Body of pancreas (tissue), 4 donors: ENCODE data around the gene RP9. TPM values are rescaled to one million over a fixed set of nuclear protein-coding genes. Genes with fewer than 3 reads are reported as not detected.

Experiments used
- ATAC-seq: fragments of 150-250 bp; one replicate; pipeline ENCODE4 v1.9.1; 2016
- DNase-seq, 4 donors: peaks; one replicate each; pipeline ENCODE4 v3.0.0-alpha.2; 2019
- H3K27ac ChIP-seq, 4 donors: fragments of 200-600 bp; sonication (generic); 1 replicate in 3 of 4; 2 replicates in 1 of 4; pipeline versions ENCODE4 v1.5.1 to v1.6.1; 2016 to 2019; ENCODE audit warnings: mild to moderate bottlenecking in 1 of 4, mixed read lengths in 1 of 4, moderate library complexity in 1 of 4
- H3K27me3 ChIP-seq, 2 donors: fragments of 200-600 bp; sonication (generic); one replicate each; pipeline ENCODE4 v1.6.0; 2016; ENCODE audit warnings: mild to moderate bottlenecking in 1 of 2
- H3K36me3 ChIP-seq, 2 donors: fragments of 200-600 bp; sonication (generic); replicated peaks in 1 of 2; 2 replicates each; pipeline ENCODE4 v1.5.1; 2016; ENCODE audit warnings: low read depth in 2 of 2; ENCODE audit not compliant: insufficient read depth in 1 of 2
- H3K4me1 ChIP-seq: fragments of 200-600 bp; sonication (generic); one replicate; pipeline ENCODE4 v1.6.0; 2016
- H3K4me3 ChIP-seq, 2 donors: fragments of 200-600 bp; sonication (generic); 1 replicate in 1 of 2; 2 replicates in 1 of 2; pipeline ENCODE4 v1.5.1; 2016 to 2019
- H3K9me3 ChIP-seq, 3 donors: fragments of 200-600 bp; sonication (generic); 1 replicate in 2 of 3; 2 replicates in 1 of 3; pipeline ENCODE4 v1.5.1; 2016
- CTCF ChIP-seq, 7 experiments: fragments of 450-650 bp in 4 of 7; fragments of 200-600 bp in 3 of 7; sonication (generic) in 3 of 7; IDR thresholded peaks; one replicate each; pipeline ENCODE4 v1.5.1; 2016 to 2019; ENCODE audit warnings: antibody characterized with exemption in 7 of 7
- POLR2A ChIP-seq, 3 donors: fragments of 450-650 bp; IDR thresholded peaks; one replicate each; pipeline ENCODE4 v1.6.1; 2016; ENCODE audit warnings: antibody characterized with exemption in 3 of 3, mild to moderate bottlenecking in 2 of 3
- WGBS, 2 donors: methylation state at CpG; one replicate each; pipeline ENCODE4 v1.1.5; 2017; 5-methylcytosine and 5-hydroxymethylcytosine counted together
- intact Hi-C: fragments of 100-400 bp; cut with DNase I; formaldehyde crosslinking; loops from one replicate; pipeline ENCODE4 v1.15.1; 2023
- total RNA-seq, 2 donors: library from RNA; depleted of rRNA; stranded (reverse); fragments of >200 nt; gene quantifications; one replicate each; pipeline ENCODE4 v1.1.0, GENCODE V29; 2016

Gene RP9
- total RNA-seq, 2 donors from 2014 or later: 5.2 to 9.6 TPM

GRCh38 chr7:33062023-33062781 lies 47.0 kb downstream of the RP9 start, which contains the start of gene NT5C3A:
Gene NT5C3A, minus strand, starts transcription at chr7:33062776. Its CDS starts 71 bp downstream, at chr7:33062705.
- Histone ChIP-seq H3K4me1 (peaks cover 23% of the 10 kb centered on the region), H3K9me3 (peaks cover 0 to 3% (median 0%) of the 10 kb centered on the region in 3 donors), H3K36me3 (no peaks in the 10 kb centered on the region), H3K27me3 (no peaks in the 10 kb centered on the region), H3K27ac (peak within 1 kb of the TSS; percentile 84 to 91 (median 88)), H3K4me3 (peak within 1 kb of the TSS; percentile 79 to 98)
- intact Hi-C loops: no loop called here
- ATAC-seq (peak; percentile 37), DNase-seq (peak; percentile 37 to 62 (median 55))
- peak; percentile 52 to 66 (median 63) for TF ChIP-seq POLR2A (IDR thresholded peaks at IDR 0.05)
- peak in 1 of 7 experiments; percentile 21 for TF ChIP-seq CTCF (IDR thresholded peaks at IDR 0.05)
- WGBS, 2 donors: 0% methylated on average over 9 to 66 of the region's 66 CpGs

GRCh38 chr7:33061282-33061937 lies 47.8 kb downstream of the RP9 start:
- Histone ChIP-seq H3K9me3 (peaks cover 0 to 3% (median 0%) of the 10 kb centered on the region in 3 donors), H3K27me3 (no peaks in the 10 kb centered on the region), H3K4me1 (peaks cover 23% of the 10 kb centered on the region), H3K4me3 (peak overlapping the region; percentile 79 to 98), H3K36me3 (no peaks in the 10 kb centered on the region), H3K27ac (peak overlapping the region in 3 of 4 donors; percentile 87 to 91 (median 88))
- DNase-seq (no peak), ATAC-seq (no peak)
- WGBS, 2 donors: 10 to 16% methylated on average over 8 of the region's 8 CpGs
- TF ChIP-seq CTCF (IDR thresholded peaks at IDR 0.05) (no peak), POLR2A (IDR thresholded peaks at IDR 0.05) (no peak)
- intact Hi-C loops: no loop called here

DNA sequence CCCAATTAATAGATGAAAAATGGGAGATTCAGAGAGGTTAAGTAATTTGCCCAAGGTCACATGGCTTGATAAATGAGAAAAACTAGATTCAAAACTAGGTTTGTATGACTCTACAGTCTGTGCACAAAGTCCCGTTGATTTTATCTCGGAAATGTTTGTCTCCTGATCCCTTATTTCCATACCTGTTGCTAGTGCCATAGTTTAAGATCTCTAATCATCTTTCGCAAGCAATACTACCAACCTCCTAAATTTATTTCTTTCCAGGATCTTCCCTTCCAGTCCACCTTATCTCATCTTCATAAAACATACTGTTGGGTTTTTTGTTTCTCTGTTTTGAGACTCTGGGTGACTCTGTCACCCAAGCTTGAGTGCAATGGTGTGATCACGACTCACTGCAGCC lies 49.6 kb downstream of the RP9 start:
- ATAC-seq (no peak), DNase-seq (no peak)
- Histone ChIP-seq H3K4me3 (no peak overlapping the region), H3K4me1 (peaks cover 36% of the 10 kb centered on the region), H3K27me3 (no peaks in the 10 kb centered on the region), H3K9me3 (no peaks in the 10 kb centered on the region), H3K36me3 (no peaks in the 10 kb centered on the region), H3K27ac (no peak overlapping the region)
- no peak for TF ChIP-seq CTCF (IDR thresholded peaks at IDR 0.05)
- no peak for TF ChIP-seq POLR2A (IDR thresholded peaks at IDR 0.05)
- 43 to 75% methylated on average over 4 of the region's 4 CpGs for WGBS, 2 donors
- intact Hi-C loops: loop anchor here (10.0 kb wide), 1 partner anchor 115 kb away; no protein-coding TSS in a partner anchor

- H3K27ac ChIP-seq: peak overlapping the region in 2 of 4 donors; percentile 15 to 17
Observed at GRCh38 chr7:33055158-33055557, 54.0 kb downstream of the RP9 start.

More at GRCh38 chr7:33055158-33055557, 54.0 kb downstream of the RP9 start:
- peak; percentile 33 for ATAC-seq
- TF ChIP-seq POLR2A (IDR thresholded peaks at IDR 0.05): no peak
- no peak for TF ChIP-seq CTCF (IDR thresholded peaks at IDR 0.05)
- Histone ChIP-seq H3K36me3 (no peaks in the 10 kb centered on the region), H3K4me1 (peaks cover 32% of the 10 kb centered on the region), H3K9me3 (no peaks in the 10 kb centered on the region), H3K27me3 (no peaks in the 10 kb centered on the region), H3K4me3 (no peak overlapping the region)
- no peak for DNase-seq
- intact Hi-C loops: loop anchor here (10.0 kb wide), 1 partner anchor 110 kb away; no protein-coding TSS in a partner anchor
- 78 to 84% methylated on average over 5 of the region's 5 CpGs for WGBS, 2 donors
